Activated CD4-positive, alpha-beta T cell treated with anti-CD3 and anti-CD28 coated beads for 4 hours (primary cell): ENCODE results near the gene RSPH1.

ENCODE experiments used
- DNase-seq, 2 donors: peaks; one replicate each; pipeline ENCODE4 v3.0.0-alpha.2; 2020

Gene RSPH1

GRCh38 chr21:42423685-42424084 is 72.3 kb downstream of the RSPH1 start:
- no peak for DNase-seq

- DNase-seq, result peak; percentile 42 to 52
Observed at GRCh38 chr21:42423197-42423675, 72.8 kb downstream of the RSPH1 start.
